Neuronal stem cell (in vitro differentiated cells): Measurements from ENCODE around the gene HAGH.

ENCODE experiments used
- DNase-seq: peaks from one replicate; pipeline ENCODE4 v3.0.0-alpha.2; 2013; ENCODE audit warnings: low spot score
- H2AFZ ChIP-seq: one replicate; pipeline ENCODE4 v1.6.1; 2013; ENCODE audit warnings: mild to moderate bottlenecking, low read length, inconsistent platforms
- H2AK5ac ChIP-seq: 2 replicates; pipeline ENCODE4 v1.6.1; 2013; ENCODE audit warnings: low read depth, mild to moderate bottlenecking, inconsistent platforms, low read length, moderate library complexity, mixed read lengths
- H2BK120ac ChIP-seq: 2 replicates; pipeline ENCODE4 v1.6.1; 2013; ENCODE audit warnings: low read depth, mild to moderate bottlenecking, inconsistent platforms, low read length, moderate library complexity, mixed read lengths
- H2BK12ac ChIP-seq: one replicate; pipeline ENCODE4 v1.6.1; 2013; ENCODE audit warnings: low read length, inconsistent platforms
- H2BK15ac ChIP-seq: 2 replicates; pipeline ENCODE4 v1.6.1; 2013; ENCODE audit warnings: mild to moderate bottlenecking, low read length, inconsistent platforms, mixed read lengths
- H2BK5ac ChIP-seq: one replicate; pipeline ENCODE4 v1.6.1; 2013; ENCODE audit warnings: inconsistent platforms, mild to moderate bottlenecking, low read length, moderate library complexity
- H3K14ac ChIP-seq: one replicate; pipeline ENCODE4 v1.6.1; 2013; ENCODE audit warnings: low read length, inconsistent platforms
- H3K18ac ChIP-seq: 2 replicates; pipeline ENCODE4 v1.6.1; 2013; ENCODE audit warnings: low read length, inconsistent platforms
- H3K23ac ChIP-seq: 2 replicates; pipeline ENCODE4 v1.6.1; 2013; ENCODE audit warnings: low read depth, mild to moderate bottlenecking, mixed read lengths, low read length, inconsistent platforms; ENCODE audit not compliant: poor library complexity
- H3K27ac ChIP-seq: replicated peaks from 3 replicates; pipeline ENCODE4 v1.5.1; 2013; ENCODE audit warnings: low read length, inconsistent platforms
- H3K27me3 ChIP-seq, 3 experiments: 2 replicates each; pipeline ENCODE4 v1.6.1; 2013; ENCODE audit warnings: low read length in 3 of 3, mild to moderate bottlenecking in 2 of 3, inconsistent platforms in 1 of 3, low read depth in 1 of 3, mixed read lengths in 1 of 3, moderate library complexity in 1 of 3; ENCODE audit not compliant: control insufficient read depth in 3 of 3, insufficient read depth in 3 of 3
- H3K36me3 ChIP-seq, 2 donors: replicated peaks in 1 of 2; 2 replicates each; pipeline ENCODE4 v1.6.1; 2013; ENCODE audit warnings: low read length in 2 of 2; ENCODE audit not compliant: control insufficient read depth in 2 of 2, insufficient read depth in 2 of 2
- H3K4ac ChIP-seq: 2 replicates; pipeline ENCODE4 v1.6.1; 2013; ENCODE audit warnings: inconsistent platforms, mild to moderate bottlenecking, low read length, moderate library complexity
- H3K4me1 ChIP-seq, 2 donors: 1 replicate in 1 of 2; 2 replicates in 1 of 2; pipeline ENCODE4 v1.6.1; 2013; ENCODE audit warnings: low read length in 2 of 2, low read depth in 1 of 2; ENCODE audit not compliant: control insufficient read depth in 2 of 2, insufficient read depth in 1 of 2
- H3K4me2 ChIP-seq: one replicate; pipeline ENCODE4 v1.6.1; 2013; ENCODE audit warnings: mild to moderate bottlenecking, low read length, inconsistent platforms; ENCODE audit not compliant: insufficient read depth, poor library complexity, severe bottlenecking
- H3K4me3 ChIP-seq, 2 donors: 2 replicates each; pipeline ENCODE4 v1.5.1; 2013; ENCODE audit warnings: low read length in 2 of 2, mild to moderate bottlenecking in 2 of 2, inconsistent platforms in 1 of 2, moderate library complexity in 1 of 2
- H3K79me1 ChIP-seq: one replicate; pipeline ENCODE4 v1.6.1; 2013; ENCODE audit warnings: low read depth, mild to moderate bottlenecking, inconsistent platforms, low read length, moderate library complexity
- H3K9ac ChIP-seq: one replicate; pipeline ENCODE4 v1.6.1; 2013; ENCODE audit warnings: mild to moderate bottlenecking, low read depth, low read length, inconsistent platforms; ENCODE audit not compliant: poor library complexity
- H3K9me3 ChIP-seq, 2 donors: replicated peaks in 1 of 2; 2 replicates each; pipeline versions ENCODE3 to v1.6.1; 2013; ENCODE audit warnings: low read length in 2 of 2, mild to moderate bottlenecking in 2 of 2, inconsistent platforms in 1 of 2, low read depth in 1 of 2, mixed read lengths in 1 of 2, moderate library complexity in 1 of 2; ENCODE audit not compliant: control insufficient read depth in 2 of 2, insufficient read depth in 1 of 2
- H4K8ac ChIP-seq: one replicate; pipeline ENCODE4 v1.6.1; 2013; ENCODE audit warnings: low read depth, mild to moderate bottlenecking, inconsistent platforms, low read length, moderate library complexity
- H4K91ac ChIP-seq: one replicate; pipeline ENCODE4 v1.6.1; 2013; ENCODE audit warnings: low read length, low read depth, mild to moderate bottlenecking, inconsistent platforms; ENCODE audit not compliant: poor library complexity
- WGBS, 2 donors: extraction: QIAGEN DNeasy Blood & Tissue Kit; methylation state at CpG; one replicate each; pipeline ENCODE4 v1.1.7; 2013; ENCODE audit warnings: missing lambda C conversion rate in 2 of 2, mixed read lengths in 1 of 2; ENCODE audit not compliant: insufficient read length in 2 of 2, insufficient replicate concordance in 1 of 2; ENCODE audit errors: extremely low coverage in 2 of 2; 5-methylcytosine and 5-hydroxymethylcytosine counted together

Gene HAGH

DNA sequence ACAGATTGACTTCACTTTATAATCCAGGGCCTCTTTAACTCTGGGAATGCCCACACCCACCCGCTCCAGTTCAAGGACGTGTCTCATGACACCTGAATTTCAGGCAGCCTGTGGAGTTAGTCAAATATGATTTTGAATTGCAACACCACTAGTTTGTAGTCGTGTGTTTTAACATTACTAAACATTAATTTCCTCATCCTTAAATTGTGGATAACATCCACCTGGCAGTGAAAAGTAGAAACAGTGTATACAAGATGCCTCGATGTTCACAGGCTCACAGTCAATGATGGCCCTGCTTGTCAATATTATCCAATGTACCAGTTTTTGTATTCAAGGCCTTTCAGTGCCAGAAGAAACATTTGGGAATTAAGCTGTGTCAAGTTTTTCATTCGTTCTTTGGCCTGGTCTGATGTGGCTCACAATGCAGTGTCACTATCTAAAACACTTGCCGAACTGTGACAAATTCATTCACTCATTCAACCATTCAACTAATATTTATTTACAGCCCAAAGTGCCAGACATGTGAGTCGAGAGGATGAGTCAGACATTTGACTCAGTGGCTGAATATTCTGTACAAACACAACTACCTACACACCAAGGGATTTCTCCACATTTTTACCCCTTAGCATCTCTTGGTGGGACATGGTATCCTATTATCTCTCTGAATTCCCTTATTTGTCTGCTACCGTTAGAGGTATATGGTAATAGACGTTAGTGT is 43.9 kb upstream of the HAGH start:
- Histone ChIP-seq H3K27ac (no peak overlapping the region), H2BK5ac (no peak overlapping the region)
- WGBS, 2 donors: no CpG with 5 or more reads among the region's 9 CpGs

DNA sequence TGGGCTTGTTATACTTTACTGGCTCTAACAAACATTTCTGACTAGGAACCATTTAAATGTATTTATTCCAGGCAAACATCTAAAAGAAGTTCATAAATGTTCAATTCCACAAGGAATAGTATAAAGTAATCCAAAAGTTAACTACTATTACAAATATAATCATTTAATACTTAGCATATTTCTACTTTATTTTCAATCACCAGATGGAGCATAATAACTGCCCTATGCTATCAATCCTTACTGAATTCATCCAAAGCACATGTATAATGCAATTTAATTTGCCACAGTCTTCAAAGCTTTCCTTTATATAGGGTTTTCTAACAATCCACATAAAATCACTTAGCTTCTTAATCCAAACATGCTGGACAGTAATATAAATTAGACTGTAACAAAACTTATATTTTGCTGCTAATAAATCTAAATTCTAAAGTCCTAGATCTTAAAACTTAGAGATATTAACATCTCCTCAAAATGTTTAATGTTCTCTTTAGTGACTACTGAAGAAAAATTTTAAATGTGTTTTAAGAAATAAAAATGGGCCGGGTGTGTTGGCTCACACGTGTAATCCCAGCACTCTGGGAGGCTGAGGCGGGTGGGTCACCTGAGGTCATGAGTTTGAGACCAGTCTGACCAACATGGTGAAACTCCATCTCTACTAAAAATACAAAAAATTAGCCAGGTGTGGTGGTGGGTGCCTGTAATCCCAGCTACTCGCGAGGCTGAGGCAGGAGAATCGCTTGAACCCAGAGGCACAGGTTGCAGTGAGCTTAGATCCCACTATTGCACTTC is 39.5 kb upstream of the HAGH start:
- H3K36me3 ChIP-seq: no peaks in the 10 kb centered on the region
- H2BK15ac ChIP-seq: no peak overlapping the region
- H3K79me1 ChIP-seq: no peaks in the 10 kb centered on the region
- no peak overlapping the region for H3K18ac ChIP-seq
- no peak overlapping the region for H4K91ac ChIP-seq
- H3K9ac ChIP-seq: no peak overlapping the region
- H3K23ac ChIP-seq: no peak overlapping the region
- H3K9me3 ChIP-seq: no peaks in the 10 kb centered on the region
- no peak overlapping the region for H2BK120ac ChIP-seq
- no peak overlapping the region for H3K4me2 ChIP-seq
- H3K4me3 ChIP-seq: no peak overlapping the region
- no peak overlapping the region for H2AFZ ChIP-seq
- no peak overlapping the region for H3K27ac ChIP-seq
- no peaks in the 10 kb centered on the region for H3K4me1 ChIP-seq
- H3K14ac ChIP-seq: no peak overlapping the region
- H3K27me3 ChIP-seq: peaks cover 0 to 35% (median 2%) of the 10 kb centered on the region in 3 experiments
- H2AK5ac ChIP-seq: no peak overlapping the region
- no peak overlapping the region for H3K4ac ChIP-seq
- no peak overlapping the region for H4K8ac ChIP-seq
- H2BK5ac ChIP-seq: no peak overlapping the region
- no peak for DNase-seq
- H2BK12ac ChIP-seq: no peak overlapping the region
- WGBS, 2 donors: no CpG with 5 or more reads among the region's 6 CpGs

More for the DNA sequence above, 43.9 kb upstream of the HAGH start:
- no peak overlapping the region for H2AK5ac ChIP-seq
- H3K4me1 ChIP-seq: peaks cover 0 to 4% of the 10 kb centered on the region in 2 donors
- H3K36me3 ChIP-seq: no peaks in the 10 kb centered on the region
- H2AFZ ChIP-seq: no peak overlapping the region
- H2BK15ac ChIP-seq: no peak overlapping the region
- H3K9ac ChIP-seq: no peak overlapping the region
- no peak overlapping the region for H2BK120ac ChIP-seq
- H3K4ac ChIP-seq: no peak overlapping the region
- H3K18ac ChIP-seq: no peak overlapping the region
- H3K9me3 ChIP-seq: no peaks in the 10 kb centered on the region
- no peak overlapping the region for H4K91ac ChIP-seq
- no peak overlapping the region for H3K4me3 ChIP-seq
- H3K14ac ChIP-seq: no peak overlapping the region
- no peak overlapping the region for H2BK12ac ChIP-seq
- peaks cover 0 to 47% (median 13%) of the 10 kb centered on the region in 3 experiments for H3K27me3 ChIP-seq
- no peak overlapping the region for H3K4me2 ChIP-seq
- no peak overlapping the region for H3K23ac ChIP-seq
- DNase-seq: no peak
- no peak overlapping the region for H4K8ac ChIP-seq
- H3K79me1 ChIP-seq: no peaks in the 10 kb centered on the region

DNA sequence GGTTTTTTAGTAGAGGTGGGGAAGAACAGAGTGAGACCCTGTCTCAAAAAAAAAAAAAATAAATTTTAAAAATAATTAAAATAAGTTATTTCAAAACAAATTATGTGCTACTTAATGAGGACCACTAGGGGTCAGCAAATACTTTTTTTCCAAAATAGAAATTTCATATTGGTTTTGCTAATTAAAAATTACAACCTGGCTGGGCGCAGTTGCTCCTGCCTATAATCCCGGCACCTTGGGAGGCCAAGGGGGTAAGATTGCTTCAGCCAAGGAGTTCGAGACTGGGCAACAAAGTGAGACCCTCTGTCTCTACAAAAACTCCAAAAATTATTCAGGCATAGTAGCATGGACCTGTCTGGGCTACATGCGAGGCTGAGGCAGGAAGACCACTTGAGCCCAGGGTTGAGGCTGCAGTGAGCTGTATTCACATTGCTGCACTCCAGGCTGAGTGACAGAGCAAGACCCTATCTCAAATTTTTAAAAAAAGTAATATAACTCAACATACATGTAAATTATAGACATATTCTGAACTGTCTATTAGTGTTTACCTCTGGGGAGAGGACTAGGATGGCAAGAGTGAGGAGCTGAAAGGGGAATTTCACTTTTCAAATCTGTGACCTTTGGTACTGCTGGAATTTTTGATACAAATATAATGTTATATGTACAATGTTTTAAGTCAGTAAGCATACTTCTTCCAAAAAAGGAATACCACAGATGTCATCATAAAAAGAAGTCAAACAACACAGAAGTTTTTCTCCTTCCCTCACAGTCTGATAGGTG is 37.2 kb upstream of the HAGH start:
- H3K4me2 ChIP-seq: peak overlapping the region; percentile 11
- WGBS, 2 donors: no CpG with 5 or more reads among the region's 4 CpGs

More for the DNA sequence above, 37.2 kb upstream of the HAGH start:
- H2BK12ac ChIP-seq: no peak overlapping the region
- H2AFZ ChIP-seq: no peak overlapping the region
- H3K9me3 ChIP-seq: no peaks in the 10 kb centered on the region
- no peak overlapping the region for H4K91ac ChIP-seq
- no peaks in the 10 kb centered on the region for H3K4me1 ChIP-seq
- no peak overlapping the region for H2BK120ac ChIP-seq
- no peak for DNase-seq
- H3K27me3 ChIP-seq: peaks cover 0 to 49% (median 8%) of the 10 kb centered on the region in 3 experiments
- no peak overlapping the region for H3K4ac ChIP-seq
- H3K14ac ChIP-seq: no peak overlapping the region
- H4K8ac ChIP-seq: no peak overlapping the region
- H2BK15ac ChIP-seq: no peak overlapping the region
- peak overlapping the region; percentile 44 for H3K9ac ChIP-seq
- H2AK5ac ChIP-seq: no peak overlapping the region
- H2BK5ac ChIP-seq: no peak overlapping the region
- H3K36me3 ChIP-seq: no peaks in the 10 kb centered on the region
- H3K18ac ChIP-seq: no peak overlapping the region
- no peak overlapping the region for H3K27ac ChIP-seq
- H3K23ac ChIP-seq: no peak overlapping the region
- H3K79me1 ChIP-seq: no peaks in the 10 kb centered on the region
- no peak overlapping the region for H3K4me3 ChIP-seq
